Esophagus muscularis mucosa (tissue), 3 donors: ENCODE measurements around the gene RAB30.

Experiments
- CTCF ChIP-seq, 3 experiments: fragments of 200-600 bp in 2 of 3; fragments of 450-650 bp in 1 of 3; sonication (generic) in 2 of 3; IDR thresholded peaks; one replicate each; pipeline ENCODE4 v1.5.1; 2017 to 2019; ENCODE audit warnings: antibody characterized with exemption in 3 of 3, mild to moderate bottlenecking in 2 of 3, moderate library complexity in 1 of 3
- POLR2A ChIP-seq: fragments of 450-650 bp; IDR thresholded peaks from one replicate; pipeline ENCODE4 v1.6.1; 2017; ENCODE audit warnings: antibody characterized with exemption, moderate library complexity, mild to moderate bottlenecking, low read depth
- POLR2AphosphoS5 ChIP-seq, 2 donors: sonication (generic); formaldehyde crosslinking; IDR thresholded peaks; one replicate each; pipeline ENCODE4 v1.6.1; 2017; ENCODE audit warnings: antibody characterized with exemption in 2 of 2

- no peak for TF ChIP-seq CTCF (IDR thresholded peaks at IDR 0.05)
- TF ChIP-seq POLR2AphosphoS5 (IDR thresholded peaks at IDR 0.05) = peak; percentile 23 to 53
- TF ChIP-seq POLR2A = no peak
These were observed 37.6 kb downstream of the RAB30 start for GRCh38 chr11:83033972-83034672.
